ENCODE data around the gene TROAP. TPM values are rescaled to one million over a fixed set of nuclear protein-coding genes. Genes with fewer than 3 reads are reported as not detected.
A peak's percentile ranks its signal among the peaks of the same experiment; 100 is the strongest.

The TROAP gene
- total and polyA plus RNA-seq, 7 experiments from 2014 or later: 0.21 to 58.2 (median 1.3) TPM; not detected in 2

- ATAC-seq (peak; percentile 90), DNase-seq (peak; percentile 72 to 95 (median 82))
- Mint-ChIP-seq H3K36me3 (peaks cover 0 to 5% (median 0%) of the 10 kb centered on the region in 5 donors), H3K27ac (peak overlapping the region; percentile 65 to 97 (median 94)), H3K9me3 (no peaks in the 10 kb centered on the region), H3K27me3 (peaks cover 0 to 2% (median 0%) of the 10 kb centered on the region in 5 donors), H3K4me3 (peak overlapping the region; percentile 71 to 97 (median 88)), H3K4me1 (peaks cover 11 to 39% (median 31%) of the 10 kb centered on the region in 7 donors)
- peaks cover 0 to 15% of the 10 kb centered on the region in 2 donors for H3K4me1 ChIP-seq (ENCODE audit: control insufficient read depth in 2 of 2, insufficient read depth in 2 of 2, low read length in 2 of 2)
- CTCF ChIA-PET: interaction anchor here (0.9 to 2.6 kb wide), 9 partner anchors 9 to 257 kb away, joined by 3 to 14 read pairs (median 3); partner anchors contain the start of genes DNAJC22 and PRPF40B
- H3K36me3 ChIP-seq (ENCODE audit: control insufficient read depth in 2 of 3, insufficient read depth in 3 of 3, low read length in 3 of 3): peaks cover 0 to 10% (median 0%) of the 10 kb centered on the region in 3 experiments
- H3K9me3 ChIP-seq (ENCODE audit: control insufficient read depth in 2 of 3, low read length in 3 of 3): no peaks in the 10 kb centered on the region
- intact Hi-C loops (cut with micrococcal nuclease): loop anchor here (1.0 to 10.0 kb wide), 15 partner anchors 9 to 658 kb away; partner anchors contain the start of genes MCRS1 (in 2 of the 2), PRPF40B (in 2 of the 2), TROAP (in 2 of the 2) and BCDIN3D (in 1 of the 2)
- POLR2A ChIA-PET: interaction anchor here (0.6 to 2.3 kb wide), 17 partner anchors 9 to 629 kb away, joined by 3 to 10 read pairs (median 4); partner anchors contain the start of genes DNAJC22, TROAP and TUBA1B
- no peaks in the 10 kb centered on the region for H3K27me3 ChIP-seq (ENCODE audit: control insufficient read depth in 2 of 2, insufficient read depth in 2 of 2, low read length in 2 of 2)
- H3K27ac ChIP-seq (ENCODE audit: low read depth, low read length): peak overlapping the region; percentile 87
- peak overlapping the region; percentile 90 for H3K4me3 ChIP-seq (ENCODE audit: low read length)
Observed at GRCh38 chr12:49366652-49367380, 43.8 kb downstream of the TROAP start.

GRCh38 chr12:49367381-49368239 lies 44.6 kb downstream of the TROAP start, which contains the start of gene SPATS2:
TSS of gene SPATS2 (plus strand) at chr12:49367462. CDS start at chr12:49461013, 93,551 bp downstream.
- ATAC-seq: no peak
- peak within 1 kb of the TSS; percentile 90 for H3K4me3 ChIP-seq (ENCODE audit: low read length)
- H3K27me3 ChIP-seq (ENCODE audit: control insufficient read depth in 2 of 2, insufficient read depth in 2 of 2, low read length in 2 of 2): no peaks in the 10 kb centered on the region
- DNase-seq: peak in 1 of 9 donors; percentile 45
- no peaks in the 10 kb centered on the region for H3K9me3 ChIP-seq (ENCODE audit: control insufficient read depth in 2 of 3, low read length in 3 of 3)
- H3K4me1 Mint-ChIP-seq: peaks cover 11 to 41% (median 31%) of the 10 kb centered on the region in 7 donors
- peaks cover 0 to 15% of the 10 kb centered on the region in 2 donors for H3K4me1 ChIP-seq (ENCODE audit: control insufficient read depth in 2 of 2, insufficient read depth in 2 of 2, low read length in 2 of 2)
- H3K27me3 Mint-ChIP-seq: peaks cover 0 to 2% (median 0%) of the 10 kb centered on the region in 5 donors
- no peaks in the 10 kb centered on the region for H3K9me3 Mint-ChIP-seq
- H3K27ac ChIP-seq (ENCODE audit: low read depth, low read length): peak within 1 kb of the TSS; percentile 87
- peaks cover 0 to 5% (median 0%) of the 10 kb centered on the region in 5 donors for H3K36me3 Mint-ChIP-seq
- ChIA-PET POLR2A (interaction anchor here (0.6 to 2.3 kb wide), 15 partner anchors 9 to 916 kb away, joined by 3 to 10 read pairs (median 4); partner anchors contain the start of gene DNAJC22), CTCF (interaction anchor here (1.0 to 2.6 kb wide), 7 partner anchors 8 to 213 kb away, joined by 3 to 14 read pairs (median 5); partner anchors contain the start of gene DNAJC22)
- peak within 1 kb of the TSS; percentile 71 to 97 (median 88) for H3K4me3 Mint-ChIP-seq
- peaks cover 0 to 10% (median 0%) of the 10 kb centered on the region in 3 experiments for H3K36me3 ChIP-seq (ENCODE audit: control insufficient read depth in 2 of 3, insufficient read depth in 3 of 3, low read length in 3 of 3)
- intact Hi-C loops (cut with micrococcal nuclease): loop anchor here (1.0 to 10.0 kb wide), 11 partner anchors 22 to 658 kb away; partner anchors contain the start of genes PRPF40B (in 2 of the 2), TROAP (in 2 of the 2), FMNL3 (in 1 of the 2) and MCRS1 (in 1 of the 2)
- H3K27ac Mint-ChIP-seq: peak within 1 kb of the TSS; percentile 65 to 97 (median 94)

- peak overlapping the region; percentile 87 for H3K27ac ChIP-seq (ENCODE audit: low read depth, low read length)
- Mint-ChIP-seq H3K36me3 (peaks cover 0 to 5% (median 0%) of the 10 kb centered on the region in 5 donors), H3K9me3 (no peaks in the 10 kb centered on the region), H3K27ac (peak overlapping the region in 8 of 9 donors; percentile 5 to 97 (median 84)), H3K4me1 (peaks cover 11 to 43% (median 31%) of the 10 kb centered on the region in 7 donors), H3K27me3 (no peaks in the 10 kb centered on the region), H3K4me3 (peak overlapping the region; percentile 71 to 97 (median 88))
- no peak overlapping the region for H3K4me3 ChIP-seq (ENCODE audit: low read length)
- H3K27me3 ChIP-seq (ENCODE audit: control insufficient read depth in 2 of 2, insufficient read depth in 2 of 2, low read length in 2 of 2): no peaks in the 10 kb centered on the region
- H3K4me1 ChIP-seq (ENCODE audit: control insufficient read depth in 2 of 2, insufficient read depth in 2 of 2, low read length in 2 of 2): peaks cover 0 to 15% of the 10 kb centered on the region in 2 donors
- peaks cover 0 to 10% (median 0%) of the 10 kb centered on the region in 3 experiments for H3K36me3 ChIP-seq (ENCODE audit: control insufficient read depth in 2 of 3, insufficient read depth in 3 of 3, low read length in 3 of 3)
- H3K9me3 ChIP-seq (ENCODE audit: control insufficient read depth in 2 of 3, low read length in 3 of 3): no peaks in the 10 kb centered on the region
- POLR2A ChIA-PET: interaction anchor here (0.8 to 1.2 kb wide), 3 partner anchors 9 to 916 kb away, joined by 3 to 5 read pairs (median 3); no protein-coding TSS in a partner anchor
- ATAC-seq (no peak), DNase-seq (no peak)
- CTCF ChIA-PET: no interaction called here
- intact Hi-C loops (cut with micrococcal nuclease): loop anchor here (5.0 to 10.0 kb wide), 4 partner anchors 199 to 374 kb away; partner anchors contain the start of genes FMNL3 (in 1 of the 2), MCRS1 (in 1 of the 2), PRPF40B (in 1 of the 2) and TMBIM6 (in 1 of the 2)
Observed at GRCh38 chr12:49368240-49368600, 45.2 kb downstream of the TROAP start.

GRCh38 chr12:49369411-49370145 lies 46.5 kb downstream of the TROAP start:
- ChIA-PET POLR2A (interaction anchor here (0.9 to 1.5 kb wide), 3 partner anchors 27 to 142 kb away, joined by 3 read pairs; no protein-coding TSS in a partner anchor), CTCF (interaction anchor here (0.6 to 1.3 kb wide), 2 partner anchors 10 to 465 kb away, joined by 3 to 10 read pairs; no protein-coding TSS in a partner anchor)
- ATAC-seq (no peak), DNase-seq (peak in 2 of 9 donors; percentile 14 to 26)
- H3K27ac ChIP-seq (ENCODE audit: low read depth, low read length): peak overlapping the region; percentile 9
- H3K27ac Mint-ChIP-seq: peak overlapping the region in 8 of 9 donors; percentile 10 to 86 (median 49)
- H3K36me3 Mint-ChIP-seq: peaks cover 0 to 5% (median 0%) of the 10 kb centered on the region in 5 donors
- H3K9me3 Mint-ChIP-seq: no peaks in the 10 kb centered on the region
- peaks cover 0 to 15% of the 10 kb centered on the region in 2 donors for H3K4me1 ChIP-seq (ENCODE audit: control insufficient read depth in 2 of 2, insufficient read depth in 2 of 2, low read length in 2 of 2)
- intact Hi-C loops (cut with micrococcal nuclease): loop anchor here (5.0 to 10.0 kb wide), 4 partner anchors 198 to 373 kb away; partner anchors contain the start of genes FMNL3 (in 1 of the 2), MCRS1 (in 1 of the 2), PRPF40B (in 1 of the 2) and TMBIM6 (in 1 of the 2)
- H3K4me3 ChIP-seq (ENCODE audit: low read length): no peak overlapping the region
- H3K4me3 Mint-ChIP-seq: peak overlapping the region in 6 of 10 donors; percentile 10 to 46 (median 16)
- H3K27me3 ChIP-seq (ENCODE audit: control insufficient read depth in 2 of 2, insufficient read depth in 2 of 2, low read length in 2 of 2): no peaks in the 10 kb centered on the region
- H3K36me3 ChIP-seq (ENCODE audit: control insufficient read depth in 2 of 3, insufficient read depth in 3 of 3, low read length in 3 of 3): peaks cover 0 to 10% (median 0%) of the 10 kb centered on the region in 3 experiments
- no peaks in the 10 kb centered on the region for H3K9me3 ChIP-seq (ENCODE audit: control insufficient read depth in 2 of 3, low read length in 3 of 3)
- H3K27me3 Mint-ChIP-seq: no peaks in the 10 kb centered on the region
- H3K4me1 Mint-ChIP-seq: peaks cover 11 to 43% (median 31%) of the 10 kb centered on the region in 7 donors

GRCh38 chr12:49370539-49370938 lies 47.5 kb downstream of the TROAP start:
- H3K36me3 Mint-ChIP-seq: peaks cover 0 to 5% (median 0%) of the 10 kb centered on the region in 5 donors

More at GRCh38 chr12:49370539-49370938, 47.5 kb downstream of the TROAP start:
- no peak for ATAC-seq
- no peaks in the 10 kb centered on the region for H3K9me3 ChIP-seq (ENCODE audit: control insufficient read depth in 2 of 3, low read length in 3 of 3)
- ChIA-PET CTCF (no interaction called here), POLR2A (interaction anchor here (1.2 to 1.5 kb wide), 2 partner anchors 26 to 141 kb away, joined by 3 read pairs; no protein-coding TSS in a partner anchor)
- H3K36me3 ChIP-seq (ENCODE audit: control insufficient read depth in 2 of 3, insufficient read depth in 3 of 3, low read length in 3 of 3): peaks cover 0 to 10% (median 0%) of the 10 kb centered on the region in 3 experiments
- Mint-ChIP-seq H3K27ac (peak overlapping the region in 4 of 9 donors; percentile 8 to 83 (median 21)), H3K27me3 (no peaks in the 10 kb centered on the region), H3K4me3 (no peak overlapping the region), H3K4me1 (peaks cover 11 to 46% (median 30%) of the 10 kb centered on the region in 7 donors), H3K9me3 (no peaks in the 10 kb centered on the region)
- intact Hi-C loops (cut with micrococcal nuclease): no loop called here
- no peak overlapping the region for H3K27ac ChIP-seq (ENCODE audit: low read depth, low read length)
- H3K27me3 ChIP-seq (ENCODE audit: control insufficient read depth in 2 of 2, insufficient read depth in 2 of 2, low read length in 2 of 2): no peaks in the 10 kb centered on the region
- peaks cover 0 to 15% of the 10 kb centered on the region in 2 donors for H3K4me1 ChIP-seq (ENCODE audit: control insufficient read depth in 2 of 2, insufficient read depth in 2 of 2, low read length in 2 of 2)
- DNase-seq: no peak
- H3K4me3 ChIP-seq (ENCODE audit: low read length): no peak overlapping the region
